Prostate gland (tissue), 2 donors: Measurements from ENCODE around the gene LMAN2L.

Source experiments
- CTCF ChIP-seq, 4 experiments: fragments of 200-600 bp in 2 of 4; fragments of 450-650 bp in 2 of 4; sonication (generic) in 2 of 4; IDR thresholded peaks; 1 replicate in 3 of 4; 2 replicates in 1 of 4; pipeline ENCODE4 v1.5.1; 2016 to 2019; ENCODE audit warnings: antibody characterized with exemption in 4 of 4, mild to moderate bottlenecking in 2 of 4, moderate library complexity in 2 of 4
- POLR2A ChIP-seq: fragments of 450-650 bp; IDR thresholded peaks from one replicate; pipeline ENCODE4 v1.6.1; 2016; ENCODE audit warnings: antibody characterized with exemption, mild to moderate bottlenecking
- POLR2AphosphoS5 ChIP-seq: sonication (generic); formaldehyde crosslinking; IDR thresholded peaks from one replicate; pipeline ENCODE4 v1.6.1; 2017; ENCODE audit warnings: antibody characterized with exemption

- no peak for TF ChIP-seq CTCF (IDR thresholded peaks at IDR 0.05)
- TF ChIP-seq POLR2A: no peak
- no peak for TF ChIP-seq POLR2AphosphoS5
These were observed 83.3 kb downstream of the LMAN2L start for GRCh38 chr2:96656540-96656939.
